ENCODE results near the gene VPS8.

- TF ChIP-seq CTCF (IDR thresholded peaks at IDR 0.05) (no peak), POLR2A (IDR thresholded peaks at IDR 0.05) (no peak)
These were observed 281.1 kb downstream of the VPS8 start for GRCh38 chr3:185093116-185093515.

Data from esophagus squamous epithelium (tissue), 4 donors.